SK-N-SH treated with all-trans-retinoic acid at 6 μM for 48 hours (cell line): ENCODE measurements around the gene HDGFL2.

Source experiments
- ARNTL ChIP-seq: fragments of 450-650 bp; formaldehyde crosslinking; IDR thresholded peaks from 2 replicates; pipeline ENCODE4 v1.5.0; 2020; ENCODE audit warnings: low read depth, mild to moderate bottlenecking, moderate library complexity, borderline replicate concordance
- BACH2 ChIP-seq: fragments of 250-450 bp; sonication (Bioruptor Pico); IDR thresholded peaks from 2 replicates; pipeline ENCODE4 v1.9.0; 2021; ENCODE audit warnings: mild to moderate bottlenecking, borderline replicate concordance
- CSRNP3 ChIP-seq: fragments of 250-450 bp; sonication (Bioruptor Pico); IDR thresholded peaks from 2 replicates; pipeline ENCODE4 v1.5.1; 2021; ENCODE audit warnings: mild to moderate bottlenecking, moderate library complexity
- PATZ1 ChIP-seq: fragments of 250-450 bp; sonication (Bioruptor Pico); IDR thresholded peaks from 2 replicates; pipeline ENCODE4 v1.8.0; 2020; ENCODE audit warnings: mild to moderate bottlenecking, moderate library complexity, borderline replicate concordance
- PPARA ChIP-seq: fragments of 250-450 bp; sonication (Bioruptor Pico); IDR thresholded peaks from 2 replicates; pipeline ENCODE4 v1.5.0; 2020; ENCODE audit warnings: mild to moderate bottlenecking, borderline replicate concordance
- RARB ChIP-seq: fragments of 250-450 bp; sonication (Bioruptor Pico); IDR thresholded peaks from 2 replicates; pipeline ENCODE4 v1.8.0; 2021; ENCODE audit warnings: mild to moderate bottlenecking, moderate library complexity
- ZFP3 ChIP-seq: fragments of 250-450 bp; sonication (Bioruptor Pico); IDR thresholded peaks from 2 replicates; pipeline ENCODE4 v1.5.0; 2020; ENCODE audit warnings: mild to moderate bottlenecking, moderate library complexity
- ZFP30 ChIP-seq: fragments of 450-650 bp; formaldehyde crosslinking; IDR thresholded peaks from 2 replicates; pipeline ENCODE4 v1.5.0; 2022; ENCODE audit warnings: mild to moderate bottlenecking, moderate library complexity
- ZNF70 ChIP-seq: fragments of 450-650 bp; formaldehyde crosslinking; IDR thresholded peaks from 2 replicates; pipeline ENCODE4 v1.5.0; 2020; ENCODE audit warnings: mild to moderate bottlenecking, moderate library complexity
- ZNF8 ChIP-seq: fragments of 450-650 bp; formaldehyde crosslinking; IDR thresholded peaks from 2 replicates; pipeline ENCODE4 v1.5.0; 2020; ENCODE audit warnings: mild to moderate bottlenecking, moderate library complexity

- TF ChIP-seq ARNTL (CRISPR knock-in tag) (no peak), RARB (CRISPR knock-in tag) (no peak), ZFP30 (CRISPR knock-in tag) (no peak), PATZ1 (CRISPR knock-in tag) (no peak), ZFP3 (no peak), PPARA (CRISPR knock-in tag) (no peak), BACH2 (CRISPR knock-in tag) (no peak), CSRNP3 (CRISPR knock-in tag) (no peak), ZNF70 (CRISPR knock-in tag) (no peak), ZNF8 (CRISPR knock-in tag) (no peak)
Measured at GRCh38 chr19:4425537-4425936, 46.6 kb upstream of the HDGFL2 start.
